GM18909 (cell line): ENCODE measurements around the gene STIM2.
"Not testable (repeated sequence)": the region's sequence is repeated elsewhere in the genome, so short reads cannot be mapped to it uniquely, and the experiment has no call there.

Experiments
- ATAC-seq: cut with Tn5 transposase; IDR thresholded peaks from one replicate; pipeline ENCODE4 v1.9.1; 2021; ENCODE audit warnings: mild to moderate bottlenecking; ENCODE audit not compliant: unreplicated experiment, poor library complexity

The STIM2 gene

DNA sequence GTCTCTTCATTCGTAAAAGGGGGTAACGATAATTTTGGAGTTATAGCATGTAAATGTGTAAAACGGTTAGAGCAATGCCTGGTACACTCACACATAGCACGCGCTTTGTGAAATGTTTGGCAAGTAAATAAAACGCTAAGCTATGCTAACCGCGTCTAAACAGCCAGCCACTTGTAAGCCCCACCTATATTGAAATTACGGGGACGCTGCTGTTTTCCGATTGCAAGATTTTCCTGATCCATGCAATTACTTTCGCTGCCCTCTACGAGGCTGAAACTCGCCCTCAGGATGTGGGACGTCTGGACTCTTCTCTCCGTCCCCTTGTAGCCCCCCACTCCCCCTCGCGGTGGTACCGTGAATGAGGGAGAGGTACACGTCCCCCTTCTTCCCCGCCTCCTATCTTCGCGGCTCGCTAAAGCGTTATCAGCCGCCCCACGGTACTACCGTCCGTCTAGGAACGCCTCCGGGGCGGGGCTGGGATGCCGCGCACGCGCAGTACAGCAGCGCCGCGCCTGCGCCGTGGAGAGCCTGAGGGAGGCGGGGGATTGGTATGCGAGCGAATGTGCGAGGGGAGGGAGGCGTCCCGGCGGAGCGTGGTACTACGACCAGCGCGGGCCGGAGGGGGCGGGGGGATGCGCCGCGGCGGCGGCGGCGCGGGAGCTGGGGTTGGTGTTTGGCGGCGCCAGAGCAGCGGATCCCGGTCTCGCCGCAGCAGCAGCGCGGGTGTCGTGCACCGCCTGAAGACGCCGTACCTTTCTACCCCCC lies at the start of gene STIM2:
TSS of gene STIM2 (plus strand) at position 685 of the 765 bp plus-strand sequence.
- peak; percentile 62 for ATAC-seq

GRCh38 chr4:26811571-26811970 lies 49.1 kb upstream of the STIM2 start:
- ATAC-seq: not testable (repeated sequence)

GRCh38 chr4:26812049-26812714 lies 48.5 kb upstream of the STIM2 start:
- no peak for ATAC-seq

GRCh38 chr4:26813698-26814097 lies 46.9 kb upstream of the STIM2 start:
- no peak for ATAC-seq

- ATAC-seq: no peak
Observed at GRCh38 chr4:26815199-26815598, 45.4 kb upstream of the STIM2 start.

GRCh38 chr4:26815706-26816105 lies 44.9 kb upstream of the STIM2 start:
- ATAC-seq: no peak

- ATAC-seq: no peak
Observed at GRCh38 chr4:26819026-26819425, 41.6 kb upstream of the STIM2 start.

GRCh38 chr4:26819478-26820095 lies 41.1 kb upstream of the STIM2 start:
- no peak for ATAC-seq

DNA sequence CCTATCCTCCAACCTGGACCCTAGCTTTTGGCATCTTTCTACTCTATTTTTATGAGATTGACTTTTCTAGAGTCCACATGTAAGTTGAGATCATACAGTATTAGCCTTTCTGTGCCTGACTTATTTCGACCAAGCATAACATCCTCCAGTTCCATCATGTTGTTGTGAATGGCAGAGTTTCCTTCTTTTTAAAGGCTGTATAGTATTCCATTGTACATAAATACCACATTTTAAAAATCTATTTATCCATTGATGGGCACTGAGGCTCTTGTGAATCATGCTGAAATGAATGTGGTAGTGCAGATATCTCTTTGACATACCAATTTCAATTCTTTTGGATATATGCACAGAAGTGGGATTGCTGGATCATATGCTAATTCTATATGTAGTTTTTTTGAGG lies 40.3 kb upstream of the STIM2 start:
- ATAC-seq: no peak

GRCh38 chr4:26821031-26821430 lies 39.6 kb upstream of the STIM2 start:
- ATAC-seq: no peak

- no peak for ATAC-seq
Observed at GRCh38 chr4:26821677-26822503, 38.8 kb upstream of the STIM2 start.

- peak; percentile 70 for ATAC-seq
Observed at GRCh38 chr4:26822546-26822945, 38.1 kb upstream of the STIM2 start.

DNA sequence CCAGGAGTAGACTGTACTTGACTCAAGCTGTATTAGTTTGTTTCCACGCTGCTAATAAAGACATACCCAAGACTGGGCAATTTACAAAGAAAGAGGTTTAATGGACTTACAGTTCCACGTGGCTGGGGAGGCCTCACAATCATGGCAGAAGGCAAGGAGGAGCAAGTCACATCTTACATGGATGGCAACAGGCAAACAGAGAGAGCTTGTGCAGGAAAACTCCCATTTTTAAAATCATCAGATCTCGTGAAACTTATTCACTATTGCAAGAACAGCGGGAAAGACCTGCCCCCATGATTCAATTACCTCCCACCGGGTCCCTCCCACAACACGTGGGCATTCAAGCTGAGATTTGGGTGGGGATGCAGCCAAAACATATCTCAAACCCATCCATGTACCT lies 37.7 kb upstream of the STIM2 start:
- ATAC-seq: peak; percentile 1

- no peak for ATAC-seq
Observed at GRCh38 chr4:26823583-26823982, 37.1 kb upstream of the STIM2 start.

GRCh38 chr4:26824667-26825066 lies 36.0 kb upstream of the STIM2 start:
- no peak for ATAC-seq

DNA sequence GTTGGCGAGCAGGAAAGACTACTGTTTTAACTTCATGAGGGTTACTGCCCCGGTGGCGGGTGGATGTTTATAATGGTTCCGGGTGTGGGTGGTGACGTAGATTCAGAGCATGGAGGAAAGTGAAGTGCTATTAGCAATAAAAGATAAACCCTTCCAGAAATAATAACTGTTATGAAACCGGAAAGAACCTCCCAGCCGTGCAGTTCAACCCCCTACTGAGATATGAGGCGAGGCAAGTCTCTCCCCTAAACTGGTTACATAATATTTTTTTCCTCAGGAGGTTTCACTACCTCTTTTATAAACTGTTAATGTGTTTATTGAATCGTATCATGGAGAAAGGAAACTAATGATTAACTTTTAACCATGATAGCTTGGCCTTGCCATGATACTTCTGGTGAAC lies 33.9 kb upstream of the STIM2 start:
- ATAC-seq: peak; percentile 90

DNA sequence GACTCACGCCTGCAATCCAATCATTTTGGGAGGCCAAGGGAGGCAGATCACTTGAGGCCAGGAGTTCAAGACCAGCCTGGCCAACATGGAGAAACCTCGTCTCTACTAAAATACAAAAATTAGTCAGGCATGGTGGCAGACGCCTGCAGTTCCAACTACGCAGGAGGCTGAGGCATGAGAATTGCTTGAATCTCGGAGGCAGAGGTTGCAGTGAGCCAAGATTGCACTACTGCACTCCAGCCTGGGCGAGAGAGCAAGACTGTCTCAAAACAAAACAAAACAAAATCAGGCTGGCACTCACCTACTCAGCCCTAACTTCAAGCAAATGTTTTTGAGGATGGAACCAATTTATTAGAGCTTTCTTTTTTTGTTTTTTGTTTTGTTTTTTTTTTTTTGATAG lies 33.3 kb upstream of the STIM2 start:
- ATAC-seq: not testable (repeated sequence)

DNA sequence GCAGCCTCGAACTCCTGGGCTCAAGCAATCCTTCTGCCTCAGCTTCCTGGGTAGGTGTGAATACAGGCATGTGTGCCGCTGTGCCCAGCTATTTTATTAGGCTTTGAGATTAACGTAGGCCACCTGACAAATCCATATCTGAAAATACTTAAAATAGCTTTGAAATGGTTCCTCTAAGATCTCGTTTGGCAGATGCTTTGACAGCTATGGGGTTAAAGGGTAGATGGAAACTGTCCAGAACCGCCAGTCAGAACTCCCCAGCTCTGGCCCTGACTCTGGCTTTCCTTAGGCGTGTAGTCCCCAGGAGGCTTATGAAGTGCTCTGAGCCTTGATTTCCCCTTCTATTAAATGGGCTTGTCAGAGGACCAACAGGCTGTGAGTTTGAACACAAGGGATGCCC lies 32.8 kb upstream of the STIM2 start:
- ATAC-seq: no peak

- ATAC-seq: no peak
Observed at GRCh38 chr4:26829018-26829417, 31.6 kb upstream of the STIM2 start.

DNA sequence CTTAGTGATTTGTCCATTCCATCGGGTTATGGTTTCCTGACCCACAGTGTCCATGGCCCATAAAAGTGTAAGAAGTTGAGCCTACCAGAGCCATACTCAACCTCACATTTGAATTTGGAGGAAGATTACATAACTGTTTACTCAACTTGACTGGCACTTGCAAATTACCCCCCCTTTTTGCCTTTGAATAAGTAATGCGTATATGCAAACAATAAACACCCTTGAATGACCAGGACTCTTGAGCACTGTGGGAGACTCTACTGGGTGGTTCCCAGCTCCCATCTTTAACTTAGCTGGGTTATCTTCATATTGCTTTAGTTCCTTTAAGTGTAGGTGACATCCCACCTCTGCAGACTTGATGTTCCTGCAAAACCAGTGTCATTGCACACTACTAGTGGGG lies 30.6 kb upstream of the STIM2 start:
- no peak for ATAC-seq

- ATAC-seq: no peak
Observed at GRCh38 chr4:26830701-26831100, 29.9 kb upstream of the STIM2 start.
